Lower leg skin (tissue), 4 donors: ENCODE data around the gene ZBTB18. TPM values are rescaled to one million over a fixed set of nuclear protein-coding genes. Genes with fewer than 3 reads are reported as not detected.

Source experiments
- DNase-seq, 2 donors: peaks; one replicate each; pipeline ENCODE4 v3.0.0-alpha.2; 2019; ENCODE audit warnings: low spot score in 2 of 2
- H3K4me3 ChIP-seq: fragments of 200-600 bp; sonication (generic); 2 replicates; pipeline ENCODE4 v1.5.1; 2017; ENCODE audit warnings: mild to moderate bottlenecking, low read depth; ENCODE audit not compliant: poor library complexity, severe bottlenecking
- POLR2A ChIP-seq, 2 donors: fragments of 450-650 bp; IDR thresholded peaks; one replicate each; pipeline ENCODE4 v1.6.1; 2016 to 2017; ENCODE audit warnings: antibody characterized with exemption in 2 of 2, mild to moderate bottlenecking in 1 of 2, moderate library complexity in 1 of 2
- WGBS, 2 donors: methylation state at CpG; one replicate each; pipeline ENCODE4 v1.1.5; 2018; 5-methylcytosine and 5-hydroxymethylcytosine counted together
- intact Hi-C: fragments of 100-400 bp; cut with DNase I; formaldehyde crosslinking; loops from one replicate; pipeline ENCODE4 v1.15.0; 2023; ENCODE audit warnings: low total_unique reads
- total RNA-seq, 4 donors: library from RNA; depleted of rRNA; stranded (reverse); fragments of >200 nt; gene quantifications; one replicate each; pipeline ENCODE4 v1.1.0, GENCODE V29; 2016
- TF ChIP-seq, protein P1 (sequence below), 3 donors: fragments of 450-650 bp; IDR thresholded peaks; one replicate each; pipeline ENCODE4 v1.5.1; 2016; ENCODE audit warnings: antibody characterized with exemption in 3 of 3, mild to moderate bottlenecking in 3 of 3, moderate library complexity in 2 of 3

ZBTB18 gene
- total RNA-seq, 4 donors from 2014 or later = 10.6 to 14.3 (median 11.7) TPM

GRCh38 chr1:244100704-244101453 is 49.8 kb downstream of the ZBTB18 start:
- 37 to 39% methylated on average over 18 of the region's 18 CpGs for WGBS, 2 donors
- no peak for DNase-seq
- TF ChIP-seq, protein P1, sequence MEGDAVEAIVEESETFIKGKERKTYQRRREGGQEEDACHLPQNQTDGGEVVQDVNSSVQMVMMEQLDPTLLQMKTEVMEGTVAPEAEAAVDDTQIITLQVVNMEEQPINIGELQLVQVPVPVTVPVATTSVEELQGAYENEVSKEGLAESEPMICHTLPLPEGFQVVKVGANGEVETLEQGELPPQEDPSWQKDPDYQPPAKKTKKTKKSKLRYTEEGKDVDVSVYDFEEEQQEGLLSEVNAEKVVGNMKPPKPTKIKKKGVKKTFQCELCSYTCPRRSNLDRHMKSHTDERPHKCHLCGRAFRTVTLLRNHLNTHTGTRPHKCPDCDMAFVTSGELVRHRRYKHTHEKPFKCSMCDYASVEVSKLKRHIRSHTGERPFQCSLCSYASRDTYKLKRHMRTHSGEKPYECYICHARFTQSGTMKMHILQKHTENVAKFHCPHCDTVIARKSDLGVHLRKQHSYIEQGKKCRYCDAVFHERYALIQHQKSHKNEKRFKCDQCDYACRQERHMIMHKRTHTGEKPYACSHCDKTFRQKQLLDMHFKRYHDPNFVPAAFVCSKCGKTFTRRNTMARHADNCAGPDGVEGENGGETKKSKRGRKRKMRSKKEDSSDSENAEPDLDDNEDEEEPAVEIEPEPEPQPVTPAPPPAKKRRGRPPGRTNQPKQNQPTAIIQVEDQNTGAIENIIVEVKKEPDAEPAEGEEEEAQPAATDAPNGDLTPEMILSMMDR (IDR thresholded peaks at IDR 0.05) = no peak
- TF ChIP-seq POLR2A (IDR thresholded peaks at IDR 0.05) = no peak
- intact Hi-C loops = no loop called here
- H3K4me3 ChIP-seq = no peak overlapping the region

DNA sequence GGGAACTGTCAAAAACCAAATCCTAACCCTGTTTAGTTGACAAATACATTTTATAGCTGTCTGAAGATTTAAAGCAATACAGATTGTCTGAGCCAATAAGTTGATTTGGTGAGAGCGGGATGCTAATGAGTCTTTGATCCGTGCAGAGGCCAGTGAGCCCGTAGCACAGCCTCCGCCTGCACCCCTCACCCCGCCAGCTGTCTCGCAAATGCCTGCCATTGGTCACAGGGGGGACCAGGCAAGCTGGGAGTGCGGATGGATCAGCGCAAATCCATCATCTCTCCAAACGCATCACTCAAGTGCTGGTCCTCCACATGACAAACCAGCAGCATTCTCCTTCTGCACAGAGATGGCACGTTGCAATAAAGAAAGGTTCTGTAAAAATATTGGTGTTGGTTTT is 51.0 kb downstream of the ZBTB18 start:
- WGBS, 2 donors = 79 to 83% methylated on average over 10 of the region's 10 CpGs
- intact Hi-C loops = no loop called here
- no peak for DNase-seq
- H3K4me3 ChIP-seq = no peak overlapping the region
- TF ChIP-seq POLR2A (IDR thresholded peaks at IDR 0.05) = no peak
- TF ChIP-seq, protein P1 (IDR thresholded peaks at IDR 0.05) = no peak

DNA sequence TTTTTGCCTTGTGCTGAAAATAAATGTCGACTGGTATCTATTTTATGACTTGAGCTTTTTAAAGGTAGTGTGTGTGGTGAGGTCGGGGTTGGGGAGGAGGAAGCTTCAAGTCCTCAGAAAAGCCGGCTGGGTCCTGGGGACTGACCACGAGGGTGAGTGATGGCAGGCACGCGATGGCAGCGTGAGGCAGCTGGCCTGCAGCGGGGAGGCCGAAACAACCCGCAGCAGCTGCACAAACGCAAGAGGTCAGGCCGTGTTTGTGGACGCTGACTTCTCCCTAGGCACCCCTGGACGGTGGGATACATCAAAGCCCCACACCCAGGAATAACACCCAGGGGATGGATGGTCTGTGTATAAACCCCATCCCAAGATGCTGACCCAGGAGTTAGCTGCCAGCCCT is 51.4 kb downstream of the ZBTB18 start:
- no peak overlapping the region for H3K4me3 ChIP-seq
- intact Hi-C loops = no loop called here
- 80 to 86% methylated on average over 14 of the region's 14 CpGs for WGBS, 2 donors
- TF ChIP-seq, protein P1 (IDR thresholded peaks at IDR 0.05) = no peak
- no peak for TF ChIP-seq POLR2A (IDR thresholded peaks at IDR 0.05)
- DNase-seq = no peak

DNA sequence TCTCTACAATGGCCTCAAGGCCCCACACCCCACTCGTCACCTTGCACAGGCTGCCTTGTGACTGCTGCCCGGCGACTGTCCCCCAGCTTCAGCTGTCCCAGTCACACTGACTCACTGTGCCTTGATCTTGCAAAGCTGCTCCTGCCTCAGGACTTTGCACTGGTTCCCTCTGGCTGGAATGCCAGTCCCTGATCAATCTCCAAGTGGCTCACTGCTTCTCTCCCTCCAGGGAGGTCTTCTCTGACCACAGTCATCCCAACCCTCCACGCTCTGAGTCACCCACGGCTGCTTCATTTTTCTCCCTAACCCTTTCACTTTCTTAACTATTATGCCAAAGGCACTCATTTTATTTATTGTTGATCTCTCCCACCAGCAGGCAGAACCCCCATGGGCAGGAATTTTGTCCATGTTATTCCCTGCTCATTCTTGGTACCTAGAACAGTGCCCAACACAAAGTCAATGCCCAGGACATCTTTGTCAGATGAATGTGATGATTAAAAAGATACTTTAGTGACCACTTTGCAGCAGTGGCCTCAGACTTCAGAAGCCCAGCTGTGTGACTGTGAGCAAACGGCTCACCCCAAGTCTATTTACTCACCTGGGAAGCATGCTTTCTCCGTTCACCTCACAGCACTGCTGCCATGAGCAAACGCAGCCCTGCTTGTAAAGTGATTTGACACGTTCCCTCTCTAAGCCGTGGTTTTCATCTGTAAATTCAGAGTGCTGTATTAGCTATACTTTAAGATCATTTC is 53.4 kb downstream of the ZBTB18 start:
- WGBS, 2 donors = 76 to 77% methylated on average over 10 of the region's 10 CpGs
- H3K4me3 ChIP-seq = no peak overlapping the region
- no peak for DNase-seq
- intact Hi-C loops = no loop called here
- TF ChIP-seq, protein P1 (IDR thresholded peaks at IDR 0.05) = no peak

DNA sequence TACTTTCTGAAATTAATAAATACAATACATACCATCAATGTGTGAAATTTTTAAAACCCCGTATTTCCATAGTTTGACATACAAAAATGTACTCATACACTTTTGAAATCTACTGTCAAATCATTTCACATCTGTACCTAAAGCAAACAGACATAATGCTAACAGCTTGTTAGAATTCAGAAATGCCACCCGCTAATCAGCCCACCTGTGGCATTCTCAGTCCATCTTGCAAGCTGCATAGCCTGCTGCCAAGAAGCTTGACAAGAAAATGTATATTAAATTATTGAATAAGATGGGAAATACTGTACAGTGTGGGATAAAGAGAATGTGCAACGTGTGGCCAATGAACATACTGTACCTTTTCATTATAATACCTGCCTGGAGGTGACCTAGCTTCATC is 55.1 kb downstream of the ZBTB18 start:
- no peak overlapping the region for H3K4me3 ChIP-seq
- intact Hi-C loops = no loop called here
- DNase-seq = no peak
- 82% methylated on average over 3 of the region's 3 CpGs for WGBS, 2 donors
- TF ChIP-seq POLR2A (IDR thresholded peaks at IDR 0.05) = no peak
- TF ChIP-seq, protein P1 (IDR thresholded peaks at IDR 0.05) = no peak

Other genes starting within 250 kb of the ZBTB18 start
- gene AKT3, start 201.0 kb upstream of the ZBTB18 start, total RNA-seq = 10 to 100 TPM in 2 of 4 donors, 1 to 10 TPM in 2; 7.8 to 16.3 (median 10.4) TPM